Measurements from ENCODE around the gene NTRK2.

NTRK2 gene

DNA sequence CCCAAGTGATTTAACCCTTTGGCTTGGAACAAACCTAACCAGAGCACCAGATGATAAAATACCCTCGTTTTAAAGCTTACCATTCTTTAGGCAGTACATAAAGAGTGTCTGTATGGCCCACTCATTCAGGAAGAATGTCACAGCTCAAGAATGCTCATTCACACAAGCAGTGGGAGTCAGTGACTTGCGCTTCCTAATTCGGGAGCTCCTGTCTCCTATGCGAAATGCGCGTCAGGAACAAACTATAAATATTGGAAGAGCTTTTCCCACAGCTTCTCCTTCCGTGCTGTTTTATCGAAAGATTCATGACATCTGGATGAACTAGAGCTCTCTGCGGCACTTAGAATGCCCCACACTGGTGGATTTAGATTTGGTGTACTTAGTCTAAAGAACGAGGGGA lies 66.6 kb downstream of the NTRK2 start:
- DNase-seq (ENCODE audit: low spot score) = no peak

DNA sequence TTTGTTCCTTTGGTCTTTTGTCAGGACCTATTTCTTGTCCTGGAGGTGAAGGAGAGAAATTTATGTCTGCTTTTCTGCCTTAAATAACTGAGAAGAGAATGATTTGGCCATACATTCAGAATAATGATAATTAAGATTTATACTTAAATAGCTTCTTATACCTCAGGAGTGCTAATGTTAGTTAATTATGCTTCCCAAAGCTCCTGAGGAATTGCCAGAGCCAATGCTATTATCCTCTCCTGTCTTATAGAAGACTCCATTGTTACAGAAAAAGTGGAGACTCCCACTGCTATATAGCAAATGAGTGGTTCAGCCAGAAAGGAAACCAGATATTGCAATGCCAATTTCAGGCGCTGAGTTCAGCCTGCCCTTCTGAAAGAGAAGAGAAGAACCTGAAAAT lies 67.0 kb downstream of the NTRK2 start:
- no peak for DNase-seq (ENCODE audit: low spot score)

DNA sequence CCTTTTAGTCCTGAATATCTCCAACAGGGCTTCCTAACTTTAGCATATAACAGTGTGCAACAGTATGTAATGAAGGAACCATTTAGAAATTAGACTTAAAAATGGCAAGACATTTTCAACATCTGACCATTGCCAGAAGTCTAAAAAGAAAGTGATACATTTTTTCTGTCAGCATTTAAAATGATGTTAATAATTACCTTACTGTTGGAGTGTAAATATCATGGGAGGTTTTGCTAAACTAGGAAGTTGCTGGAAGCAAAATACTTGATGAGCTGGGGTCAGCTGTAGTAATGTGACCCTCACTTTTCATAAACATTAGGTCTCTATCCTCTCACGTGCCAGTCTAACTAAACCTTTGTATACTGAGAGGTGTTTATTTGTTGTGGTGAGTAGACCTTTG lies 68.8 kb downstream of the NTRK2 start:
- DNase-seq (ENCODE audit: low spot score) = no peak

DNA sequence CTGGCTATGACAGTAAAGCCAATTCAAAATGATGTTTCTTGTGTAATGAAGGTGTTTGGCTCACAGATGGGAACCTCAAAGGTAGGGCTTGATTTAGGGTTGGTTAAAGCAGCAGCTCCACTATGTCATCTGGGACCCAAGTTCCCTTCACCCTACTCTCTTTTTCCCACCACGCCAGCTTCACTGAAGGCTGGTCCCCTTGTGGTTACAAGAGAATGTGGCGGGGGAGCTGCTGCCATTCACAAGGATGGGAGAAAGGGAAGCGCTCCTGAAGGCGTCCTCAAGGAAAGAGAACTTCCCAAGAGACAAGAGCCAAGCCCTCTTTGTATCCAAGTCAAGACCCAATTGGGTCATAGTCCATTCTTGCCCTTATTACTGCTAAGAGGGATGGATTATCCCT lies 72.7 kb downstream of the NTRK2 start:
- DNase-seq (ENCODE audit: low spot score) = no peak

DNA sequence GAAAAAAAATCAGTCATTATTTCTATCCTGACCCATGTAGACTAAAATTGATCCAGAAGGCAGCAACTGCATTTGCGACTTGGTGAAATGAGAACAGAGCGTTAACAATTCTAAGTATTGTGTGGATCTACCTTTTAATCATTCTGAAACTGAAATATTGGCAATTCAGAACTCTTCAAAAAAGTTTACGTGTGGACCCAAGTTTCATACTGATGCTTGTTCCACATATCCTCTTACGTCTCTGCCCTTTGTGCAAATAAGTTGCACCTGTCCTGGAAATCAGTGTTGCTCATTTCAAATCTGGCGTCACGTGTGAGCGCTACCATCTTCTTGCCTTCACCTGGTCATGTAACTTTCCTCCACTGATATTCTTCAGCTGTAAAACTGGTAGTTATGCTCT lies 74.7 kb downstream of the NTRK2 start:
- no peak for DNase-seq (ENCODE audit: low spot score)

DNA sequence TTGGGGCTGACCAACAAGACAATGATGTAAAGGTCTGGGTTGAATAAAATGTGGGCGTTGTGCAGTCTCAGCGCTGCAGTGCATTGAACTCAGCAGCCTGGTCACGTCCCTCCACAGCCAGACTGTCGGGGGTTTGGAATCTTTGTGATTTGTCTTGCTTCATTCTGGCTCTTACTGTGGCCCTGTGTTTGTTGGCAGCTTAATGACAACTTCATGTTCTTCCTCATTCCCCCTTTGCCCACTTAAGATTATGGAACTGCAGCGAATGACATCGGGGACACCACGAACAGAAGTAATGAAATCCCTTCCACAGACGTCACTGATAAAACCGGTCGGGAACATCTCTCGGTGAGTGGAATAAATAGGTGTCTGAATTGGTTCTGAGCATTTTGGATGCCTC lies 75.2 kb downstream of the NTRK2 start:
- no peak for DNase-seq (ENCODE audit: low spot score)

DNA sequence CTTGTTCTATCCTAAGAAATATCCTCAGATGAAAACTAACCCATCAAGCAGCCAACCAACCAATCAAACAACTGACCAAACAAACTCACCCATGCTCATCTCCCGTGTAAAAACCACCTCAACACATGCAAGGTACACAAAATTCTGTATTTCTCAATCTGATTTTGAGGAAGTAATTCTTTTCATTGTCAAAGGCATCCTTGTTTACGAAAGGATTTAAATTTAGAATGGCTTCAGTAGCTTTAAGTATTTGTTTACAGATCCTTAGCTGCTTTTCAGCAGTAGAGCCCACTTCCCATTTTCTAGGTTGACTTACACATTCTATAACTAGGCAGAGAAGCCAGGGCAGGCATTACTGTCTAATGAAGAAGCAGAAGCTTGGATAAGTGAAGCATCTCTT lies 78.6 kb downstream of the NTRK2 start:
- DNase-seq (ENCODE audit: low spot score) = no peak

DNA sequence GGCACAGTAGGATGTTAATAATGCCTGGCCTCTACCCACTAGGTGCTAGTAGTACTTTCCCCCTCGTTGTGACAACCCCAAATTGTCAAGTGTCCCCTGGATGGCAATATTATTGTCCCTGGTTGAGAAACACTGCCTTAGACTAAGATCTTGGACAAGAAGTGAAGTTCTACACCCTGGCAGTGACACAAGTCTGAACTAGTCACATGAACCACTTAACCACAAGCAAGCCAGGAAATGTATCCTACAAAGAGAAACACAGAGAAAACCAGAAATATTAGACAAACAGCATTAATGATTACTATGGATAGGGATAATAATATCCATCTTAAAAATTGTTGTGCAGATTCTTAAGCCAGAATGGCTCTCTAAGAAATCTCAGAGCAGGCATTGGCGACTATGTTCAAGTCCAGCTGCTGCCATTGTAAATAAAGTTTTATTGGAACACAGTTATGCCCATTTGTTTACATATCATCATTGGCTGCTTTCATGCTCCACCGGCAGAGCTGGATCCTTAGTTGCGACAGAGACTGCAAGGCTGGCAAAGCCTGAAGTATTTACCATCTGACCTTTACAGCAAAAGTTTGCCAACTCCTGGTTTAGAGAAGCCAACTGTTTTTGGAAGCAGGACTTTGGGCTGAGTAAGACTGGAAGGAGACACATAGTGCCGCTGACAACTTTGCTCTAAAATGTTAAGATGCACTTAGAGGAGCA lies 80.8 kb downstream of the NTRK2 start:
- peak; percentile 43 for DNase-seq (ENCODE audit: low spot score)

DNA sequence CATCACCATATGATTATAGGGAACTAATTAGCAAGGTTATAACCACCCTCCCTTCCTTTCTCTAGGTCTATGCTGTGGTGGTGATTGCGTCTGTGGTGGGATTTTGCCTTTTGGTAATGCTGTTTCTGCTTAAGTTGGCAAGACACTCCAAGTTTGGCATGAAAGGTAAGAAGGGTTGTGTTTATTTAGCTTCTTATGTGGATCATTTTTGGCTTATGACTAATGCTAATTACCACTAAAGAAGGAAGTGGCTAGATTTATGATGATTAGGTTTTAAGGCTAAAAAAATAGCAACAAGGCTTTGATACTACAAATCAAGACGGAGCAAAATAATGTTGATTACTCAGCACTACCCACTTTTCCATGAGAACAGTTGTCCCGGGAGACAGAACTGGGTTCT lies 82.4 kb downstream of the NTRK2 start:
- DNase-seq (ENCODE audit: low spot score) = no peak

DNA sequence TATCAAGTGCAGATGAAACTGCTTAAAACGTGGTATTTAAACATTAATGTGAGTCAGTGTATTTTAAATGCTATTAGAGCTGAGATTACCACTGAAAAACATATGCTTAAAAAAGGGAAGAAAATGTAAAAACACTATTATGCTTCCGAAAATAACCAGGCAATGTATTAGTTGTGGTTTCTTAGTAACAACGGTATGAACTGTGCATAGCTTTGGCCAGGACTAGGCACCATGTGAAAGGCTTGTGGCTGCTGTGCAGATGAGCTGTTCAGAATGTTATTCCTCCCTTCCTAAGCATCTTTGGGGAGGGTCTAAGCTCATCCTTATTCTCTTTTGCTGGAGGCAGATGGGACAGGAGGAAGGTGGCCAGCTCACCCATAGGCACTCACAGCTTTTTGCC lies 84.9 kb downstream of the NTRK2 start:
- no peak for DNase-seq (ENCODE audit: low spot score)

DNA sequence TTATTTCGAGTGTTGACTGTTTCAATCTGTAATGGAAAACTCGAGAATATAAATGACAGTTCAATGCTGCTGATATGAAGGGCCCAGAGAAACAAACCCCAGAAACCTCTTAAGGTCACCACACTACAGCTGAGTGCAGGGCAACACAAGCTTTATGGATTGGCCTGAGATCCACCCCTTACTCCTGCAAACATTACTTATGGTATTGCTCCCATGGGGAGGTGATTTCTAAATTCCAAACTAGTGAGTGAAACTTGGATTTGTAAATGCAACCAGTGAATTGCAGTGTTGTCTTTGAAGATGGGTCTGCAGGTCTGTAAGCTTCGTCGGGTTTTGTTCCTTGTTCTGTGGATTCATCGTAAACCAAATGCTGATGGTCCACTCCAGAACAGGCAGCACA lies 85.4 kb downstream of the NTRK2 start:
- DNase-seq (ENCODE audit: low spot score) = no peak

DNA sequence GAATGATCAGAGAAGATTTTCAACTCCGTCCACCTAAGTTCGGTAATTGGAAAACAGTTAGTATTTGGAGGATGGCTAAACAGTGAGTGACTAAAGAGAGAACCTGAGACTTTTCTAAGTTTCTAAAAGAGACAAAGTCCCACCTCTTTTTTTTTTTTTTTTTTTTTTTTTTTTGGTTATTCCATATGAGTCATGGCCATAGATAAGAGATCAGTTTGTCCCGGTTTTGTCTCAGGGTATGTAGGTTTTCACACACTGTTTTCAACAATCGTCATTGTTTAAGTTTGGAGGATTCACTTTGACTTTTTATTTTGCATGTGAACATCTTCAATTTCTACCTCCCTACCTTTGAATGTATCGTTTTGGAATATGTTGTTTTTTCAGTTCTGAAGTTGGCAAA lies 85.9 kb downstream of the NTRK2 start:
- no peak for DNase-seq (ENCODE audit: low spot score)

DNA sequence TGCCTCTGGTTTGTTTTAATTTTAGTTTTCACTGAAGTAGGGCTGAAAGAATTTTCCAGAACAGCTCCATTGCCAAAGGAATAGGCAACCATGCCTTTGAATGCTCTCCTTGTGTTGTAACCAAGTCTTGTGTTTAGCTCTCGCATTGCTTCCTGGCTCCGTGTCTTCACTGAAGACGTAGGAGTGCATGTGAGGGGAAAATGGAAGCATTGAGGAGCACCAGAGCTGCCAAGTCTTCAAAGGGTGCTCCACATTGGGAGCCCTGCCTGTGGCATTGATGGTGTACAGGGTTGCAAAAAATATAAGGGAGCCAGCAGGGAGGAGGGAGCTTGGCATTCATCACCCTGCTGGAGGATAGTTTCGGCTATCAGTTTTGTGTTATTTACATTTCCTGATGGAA lies 86.6 kb downstream of the NTRK2 start:
- DNase-seq (ENCODE audit: low spot score) = peak; percentile 67

DNA sequence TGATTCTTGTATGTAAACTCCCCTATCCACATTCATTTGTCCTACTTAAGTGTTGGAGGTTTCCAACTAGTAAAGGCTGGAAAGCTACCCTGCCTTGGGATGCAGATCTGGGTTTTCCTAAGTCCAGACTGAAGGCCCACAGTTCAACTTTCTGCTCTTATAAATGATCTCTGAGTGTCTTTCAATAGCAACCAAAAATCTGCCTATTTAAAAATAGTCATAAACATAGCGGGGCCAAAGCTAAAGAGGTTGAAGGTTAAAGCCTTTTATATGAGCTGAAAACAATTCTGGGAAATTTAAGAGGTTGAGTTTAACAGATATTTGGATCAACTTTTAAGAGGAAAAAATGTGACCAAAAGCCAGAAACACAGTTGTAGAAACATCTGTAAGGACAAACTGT lies 87.2 kb downstream of the NTRK2 start:
- DNase-seq (ENCODE audit: low spot score) = no peak

DNA sequence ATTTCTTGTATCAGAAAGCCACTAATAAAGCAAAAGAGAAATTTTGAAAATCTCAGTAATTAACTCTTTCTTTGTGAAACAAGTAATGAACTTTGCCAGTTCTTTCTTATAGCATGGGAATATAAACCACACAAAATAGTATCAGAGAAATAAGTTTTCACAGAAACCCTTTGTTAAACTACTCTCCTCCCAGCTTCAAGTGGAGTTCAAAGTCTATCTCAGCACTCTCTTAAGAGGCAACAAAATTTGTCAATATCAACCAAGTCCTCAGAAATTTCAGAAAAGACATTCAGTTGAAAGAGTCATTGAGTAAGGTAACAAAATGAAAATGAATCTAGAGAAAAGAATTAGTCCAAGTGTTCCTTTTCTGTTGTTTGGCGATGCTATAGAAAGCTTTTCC lies 89.3 kb downstream of the NTRK2 start:
- no peak for DNase-seq (ENCODE audit: low spot score)

DNA sequence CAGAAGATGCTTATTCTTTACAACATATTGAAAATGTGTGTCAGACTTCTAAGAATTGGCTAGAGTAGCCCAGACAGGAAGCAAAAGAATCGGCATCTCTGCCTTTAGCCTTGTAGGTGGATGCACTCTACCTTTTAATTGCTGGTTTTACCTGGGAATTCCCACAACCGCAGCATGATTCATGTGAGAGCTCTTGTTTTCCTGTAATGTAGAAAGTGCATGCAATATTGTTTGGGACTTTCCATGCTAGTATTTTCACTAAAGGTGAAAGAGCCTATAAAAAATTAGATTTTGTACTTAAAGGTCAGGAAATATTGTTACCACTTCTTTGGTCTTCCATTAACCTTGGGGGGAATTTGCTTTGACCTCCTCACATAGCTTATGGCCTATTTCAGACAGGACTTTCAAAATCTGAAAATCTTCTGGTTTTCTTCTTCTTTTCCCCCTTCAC lies 89.8 kb downstream of the NTRK2 start:
- DNase-seq (ENCODE audit: low spot score) = no peak

DNA sequence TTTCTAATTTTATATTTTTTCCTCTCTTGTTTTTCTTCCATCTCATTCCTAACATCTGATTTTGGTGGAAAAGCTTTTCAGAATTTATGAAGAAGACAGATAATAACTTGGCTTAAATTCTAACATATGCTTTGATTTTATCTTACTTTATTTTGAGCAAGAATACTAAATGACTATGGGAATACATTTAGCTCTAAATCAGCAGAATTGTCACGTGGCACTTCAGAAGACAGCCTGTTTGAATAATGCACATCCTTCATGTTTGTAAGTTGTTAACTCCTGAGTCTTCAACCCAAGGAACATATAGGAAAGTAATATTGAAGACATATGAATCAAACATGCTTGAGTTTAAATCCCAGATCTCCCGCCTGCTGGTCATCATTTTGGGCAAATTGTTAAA lies 90.3 kb downstream of the NTRK2 start:
- no peak for DNase-seq (ENCODE audit: low spot score)

DNA sequence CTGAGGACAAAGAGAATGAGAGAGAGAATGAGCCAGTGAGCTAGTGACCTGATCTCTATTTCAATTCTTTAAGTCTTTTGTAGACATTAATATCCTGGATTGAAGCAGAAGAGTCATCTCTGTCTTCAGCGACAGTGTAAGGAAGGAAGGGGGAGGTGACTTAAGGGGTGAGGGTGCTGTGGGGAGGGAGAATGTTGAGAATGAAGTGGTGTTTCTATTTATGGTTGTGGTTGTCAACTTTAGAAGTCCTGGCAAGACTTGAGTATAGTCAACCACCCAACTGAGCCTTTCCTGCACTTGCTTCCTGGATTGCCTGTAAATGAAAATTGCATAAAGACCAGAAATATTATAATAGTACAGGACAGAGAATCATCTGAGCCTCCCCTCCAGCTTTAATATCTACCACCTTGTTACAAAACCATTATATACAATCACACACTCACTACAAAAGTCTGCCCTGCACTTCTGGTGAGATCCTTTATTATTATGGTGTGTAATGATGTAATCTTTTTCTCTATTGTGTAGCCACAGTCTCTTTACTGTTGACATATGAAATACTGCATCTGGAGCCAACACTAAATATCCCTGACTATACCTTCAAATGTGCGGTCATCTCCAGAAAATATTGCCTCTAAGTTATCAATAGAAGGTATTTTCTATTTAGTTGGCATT lies 91.7 kb downstream of the NTRK2 start:
- no peak for DNase-seq (ENCODE audit: low spot score)

DNA sequence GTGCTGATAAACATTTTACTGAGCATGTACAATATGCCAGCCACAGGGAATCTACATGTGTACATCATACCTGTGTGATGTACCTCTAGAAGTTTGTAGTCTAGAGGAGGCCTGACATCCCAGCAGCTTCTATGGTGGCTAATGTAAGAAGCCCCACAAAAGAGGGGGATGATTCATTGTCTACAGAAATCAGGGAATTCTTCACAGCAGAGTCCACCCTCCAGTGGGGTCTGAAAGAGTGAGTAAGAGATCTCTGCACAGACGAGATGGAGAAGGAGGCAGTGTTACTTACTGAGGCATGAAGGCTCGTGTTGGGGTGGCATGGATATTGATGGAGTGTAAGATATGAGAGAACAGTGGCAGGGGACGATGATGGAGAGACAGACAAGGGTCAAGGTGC lies 103.0 kb downstream of the NTRK2 start:
- DNase-seq (ENCODE audit: low spot score) = no peak

DNA sequence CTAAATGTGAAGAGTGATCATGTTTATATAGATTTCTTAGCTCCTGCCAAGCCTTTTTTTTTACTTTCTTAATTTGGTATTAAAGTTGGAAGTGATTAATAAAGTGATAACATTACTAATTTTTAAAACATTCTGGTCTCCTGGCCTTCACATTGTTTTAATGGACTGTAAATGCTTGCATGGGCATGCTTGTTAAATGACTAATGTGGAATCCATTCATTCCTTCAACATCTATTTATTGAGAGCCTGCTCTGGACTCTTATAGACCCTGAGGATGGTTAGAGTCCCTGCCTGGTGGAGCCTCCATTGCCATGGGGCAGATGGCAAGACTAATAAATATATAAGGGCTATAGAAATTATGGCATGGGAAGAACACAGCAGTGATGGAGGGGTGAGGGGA lies 103.5 kb downstream of the NTRK2 start:
- DNase-seq (ENCODE audit: low spot score) = no peak

DNA sequence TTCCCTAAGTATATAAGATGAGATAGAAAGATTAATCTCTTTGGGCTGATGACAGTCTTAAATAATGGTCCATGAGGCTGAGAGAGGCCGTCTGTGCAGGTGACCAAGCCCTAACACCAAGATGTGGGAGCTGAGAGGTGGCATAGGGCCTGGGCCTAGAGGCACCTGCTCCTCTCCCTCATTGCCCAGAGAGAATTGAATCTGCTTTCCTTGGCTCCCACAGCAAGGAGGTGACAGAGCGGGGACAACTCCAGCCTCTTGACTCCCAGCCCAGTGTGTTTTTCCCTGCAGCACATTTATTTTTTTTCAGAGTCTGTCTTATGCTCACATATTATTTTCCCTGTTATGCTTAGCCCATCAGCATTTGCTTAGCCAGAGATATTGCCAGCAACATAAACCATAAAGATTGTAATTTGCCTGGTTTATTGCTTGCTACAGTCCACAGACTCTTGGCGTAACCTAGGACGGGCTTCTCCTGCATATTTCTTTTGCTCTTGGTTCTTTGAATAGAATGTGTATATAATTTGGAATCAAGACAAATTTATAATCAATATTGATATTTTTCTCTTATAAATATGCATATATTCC lies 105.6 kb downstream of the NTRK2 start:
- peak; percentile 16 for DNase-seq (ENCODE audit: low spot score)

DNA sequence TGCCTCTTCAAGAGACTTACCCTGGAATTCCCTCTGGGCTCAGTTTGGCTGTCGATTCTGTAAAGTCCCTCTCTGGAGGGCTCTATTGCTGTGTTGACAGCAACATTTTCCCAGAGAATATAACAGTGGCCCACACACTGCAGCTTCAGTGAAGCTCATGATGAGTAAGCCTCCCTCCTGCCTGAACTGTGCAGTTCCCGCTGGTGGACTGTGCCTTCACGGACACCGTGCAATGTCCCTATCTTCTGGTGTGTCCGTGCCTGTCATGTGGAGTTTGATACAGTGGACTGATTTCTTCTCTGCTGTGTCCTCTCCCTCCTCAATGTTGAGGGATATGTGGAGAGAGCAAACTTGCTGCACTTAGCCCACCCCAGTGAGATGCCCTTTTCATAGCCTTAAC lies 109.0 kb downstream of the NTRK2 start:
- DNase-seq (ENCODE audit: low spot score) = no peak

DNA sequence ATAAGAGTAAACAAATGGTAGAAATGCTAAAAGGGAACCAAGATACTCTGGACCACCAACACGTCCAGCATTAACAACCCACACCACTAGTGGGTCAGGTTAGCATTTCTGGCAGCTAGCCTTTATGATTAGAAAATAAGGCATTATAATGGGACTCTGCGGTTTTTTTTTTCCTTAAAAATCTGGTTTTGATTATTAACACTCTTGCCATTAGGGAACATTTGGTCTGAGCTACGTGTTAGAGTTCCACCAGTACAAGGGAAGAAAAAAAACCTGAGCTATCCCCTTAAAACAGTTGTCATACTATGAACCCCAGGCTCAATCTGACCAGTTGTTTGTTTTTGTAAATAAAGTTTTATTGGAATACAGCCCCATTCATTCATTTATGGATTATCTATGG lies 110.4 kb downstream of the NTRK2 start:
- DNase-seq (ENCODE audit: low spot score) = no peak

DNA sequence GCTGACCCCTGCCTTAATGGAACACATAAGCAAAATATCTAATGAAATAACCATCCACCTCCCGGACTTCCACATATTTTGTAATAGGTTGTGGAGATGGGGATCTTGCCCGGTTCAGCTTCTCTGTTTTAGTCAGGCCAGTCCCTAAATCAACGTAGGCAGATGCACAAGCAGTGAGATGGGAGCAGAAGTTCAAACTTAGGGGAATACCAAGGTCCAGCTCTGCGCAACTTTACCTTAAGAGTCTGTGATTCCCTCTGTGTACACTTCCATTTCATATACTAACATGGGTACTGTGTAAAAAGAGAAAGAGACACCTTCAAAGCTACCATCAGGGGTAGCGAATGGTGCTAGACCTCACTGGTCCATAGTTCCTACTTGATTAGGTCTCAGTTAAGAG lies 110.9 kb downstream of the NTRK2 start:
- DNase-seq (ENCODE audit: low spot score) = no peak
